Measurements from ENCODE around the gene PHF13.

- TF ChIP-seq CTCF (conservative IDR thresholded peaks at IDR 0.05 in 1 of 2, IDR thresholded peaks at IDR 0.05 in 1 of 2; ENCODE audit: low read depth in 1 of 2, low read length in 2 of 2) (no peak), EZH2 (IDR thresholded peaks at IDR 0.05; ENCODE audit: low read length, missing control alignments) (no peak)
Measured at GRCh38 chr1:6635910-6636760, 22.6 kb downstream of the PHF13 start.

Measured in fibroblast of lung (primary cell).